HG03108 (cell line): ENCODE results near the gene VPS37B.
"Not testable (repeated sequence)": the region's sequence is repeated elsewhere in the genome, so short reads cannot be mapped to it uniquely, and the experiment has no call there.

Experiments used
- ATAC-seq: cut with Tn5 transposase; IDR thresholded peaks from one replicate; pipeline ENCODE4 v1.9.1; 2021; ENCODE audit warnings: moderate library complexity; ENCODE audit not compliant: unreplicated experiment

Gene VPS37B

DNA sequence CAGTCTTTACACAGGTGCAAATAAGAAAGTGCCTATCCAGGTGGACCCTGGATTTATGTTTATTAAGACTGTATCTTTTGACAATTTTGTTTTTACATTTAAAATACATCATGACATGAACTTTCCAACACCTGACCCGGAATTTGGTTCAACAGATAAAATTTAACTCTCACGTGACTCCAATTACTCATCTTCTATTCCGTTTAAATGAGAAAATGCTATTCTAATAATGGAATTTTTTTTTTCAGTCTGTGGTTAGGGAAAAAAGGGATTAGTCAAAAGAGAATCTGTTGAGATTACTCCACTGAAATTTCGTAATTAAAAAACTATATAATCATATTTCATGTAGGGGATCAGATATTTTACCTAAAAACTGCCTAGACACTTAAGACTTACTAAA lies 11.1 kb downstream of the VPS37B start:
- ATAC-seq = no peak

GRCh38 chr12:122884091-122884826 lies 11.7 kb downstream of the VPS37B start:
- ATAC-seq = no peak

DNA sequence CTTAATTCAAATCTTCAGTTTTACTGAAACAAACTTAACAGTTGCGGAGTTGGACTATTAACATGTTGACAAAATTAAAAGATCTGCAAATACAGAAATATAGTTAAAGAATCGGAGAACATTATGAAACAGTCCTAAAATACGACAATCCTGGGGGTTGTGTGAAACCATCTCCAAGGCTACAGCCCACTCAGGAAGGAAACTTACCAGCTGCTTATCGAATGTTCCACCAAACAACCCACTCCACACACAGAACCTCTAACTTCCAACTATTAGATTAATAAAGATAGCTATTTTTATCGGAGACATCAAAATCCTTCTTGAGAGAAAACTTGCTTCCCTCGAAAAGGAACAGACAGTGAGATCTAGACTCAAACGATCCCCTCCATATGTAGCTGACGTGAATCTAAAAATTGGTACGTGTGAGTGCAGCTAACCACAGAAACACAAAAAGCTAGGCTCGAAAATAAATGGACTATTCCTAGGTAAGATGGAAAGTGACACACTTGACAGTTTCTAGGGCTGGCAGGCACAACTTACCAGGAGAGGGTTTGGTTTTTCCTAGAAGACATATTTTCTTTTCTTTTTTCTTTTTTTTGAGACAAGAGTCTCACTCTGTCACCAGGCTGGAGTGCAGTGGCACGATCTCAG lies 12.9 kb downstream of the VPS37B start:
- ATAC-seq = no peak

DNA sequence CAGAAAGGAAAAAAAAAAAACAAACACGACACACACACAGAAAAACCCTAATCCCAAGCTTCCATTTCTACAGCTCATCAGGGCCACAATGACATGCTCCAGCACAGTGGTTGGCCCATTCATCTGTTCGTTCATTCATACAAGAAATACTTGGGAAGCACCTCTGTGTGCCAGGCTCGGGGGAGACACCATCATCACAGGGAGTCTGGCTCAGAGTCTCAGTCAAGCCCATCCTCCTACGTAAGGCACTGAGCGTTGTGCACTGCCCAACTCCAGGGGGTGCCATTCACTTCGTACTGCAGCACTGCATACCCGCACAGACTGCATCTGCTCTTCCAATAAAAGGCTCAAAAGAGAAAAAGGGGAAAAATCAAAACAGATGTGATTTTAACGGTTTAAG lies 15.3 kb downstream of the VPS37B start:
- ATAC-seq = no peak

DNA sequence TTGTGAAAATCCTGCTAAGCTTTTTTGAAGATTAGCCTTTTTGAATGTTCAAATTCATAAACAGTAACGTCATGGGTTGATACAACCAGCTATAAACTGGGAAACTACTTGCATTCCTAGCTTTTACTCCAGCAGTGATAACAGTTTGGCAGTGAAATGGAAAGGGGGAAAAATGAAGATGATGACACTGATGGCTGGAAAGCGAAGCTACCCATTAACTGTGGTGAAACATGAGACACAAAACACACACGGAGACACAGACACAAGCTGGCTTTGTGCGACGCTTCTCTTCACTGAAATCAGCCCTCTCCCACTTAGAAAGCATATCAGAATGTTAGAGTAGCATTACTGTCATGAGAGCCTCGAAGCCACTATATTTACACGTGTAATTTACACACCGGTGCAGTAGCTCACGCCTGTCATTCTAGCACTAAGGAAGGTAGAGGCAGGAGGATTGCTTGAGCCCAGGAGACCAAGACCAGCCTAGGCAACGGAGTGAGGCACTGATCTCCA lies 15.7 kb downstream of the VPS37B start:
- no peak for ATAC-seq

DNA sequence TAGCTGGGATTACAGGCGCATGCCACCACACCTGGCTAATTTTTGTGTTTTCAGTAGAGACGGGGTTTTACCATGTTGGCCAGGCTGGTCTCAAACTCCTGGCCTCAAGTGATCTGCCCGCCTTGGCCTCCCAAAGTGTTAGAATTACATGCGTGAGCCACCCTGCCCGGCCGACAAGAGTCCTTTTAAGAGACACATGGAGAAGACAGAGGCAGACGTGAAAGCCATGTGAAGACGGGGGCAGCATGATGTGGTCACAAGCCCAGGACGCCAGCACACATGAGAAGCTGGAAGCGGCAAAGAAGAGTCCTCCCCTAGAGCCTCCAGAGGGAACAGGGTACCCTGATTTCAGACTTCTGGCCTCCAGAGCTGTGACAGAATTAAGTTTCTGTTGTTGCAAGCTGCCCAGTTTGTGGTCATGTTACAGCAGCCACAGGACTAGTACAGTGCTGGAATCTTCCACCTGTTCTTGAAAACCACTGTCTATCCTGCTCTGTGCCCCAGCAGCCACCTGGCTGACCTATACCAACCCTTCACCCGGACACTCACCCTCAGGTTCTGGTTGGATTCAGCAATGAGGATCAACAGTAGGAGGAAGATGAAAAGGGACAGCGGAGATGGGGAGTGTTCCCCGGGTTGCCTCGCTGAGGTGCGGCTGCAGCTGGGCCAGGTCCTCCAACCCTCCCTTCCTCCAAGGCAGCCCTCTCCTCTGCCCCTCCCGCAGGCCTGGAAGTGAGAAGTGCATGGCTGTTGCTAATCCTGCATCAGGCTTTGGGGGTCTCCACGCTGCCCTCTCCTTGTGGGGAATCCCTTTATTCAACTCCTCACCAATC lies 16.9 kb downstream of the VPS37B start:
- no peak for ATAC-seq

DNA sequence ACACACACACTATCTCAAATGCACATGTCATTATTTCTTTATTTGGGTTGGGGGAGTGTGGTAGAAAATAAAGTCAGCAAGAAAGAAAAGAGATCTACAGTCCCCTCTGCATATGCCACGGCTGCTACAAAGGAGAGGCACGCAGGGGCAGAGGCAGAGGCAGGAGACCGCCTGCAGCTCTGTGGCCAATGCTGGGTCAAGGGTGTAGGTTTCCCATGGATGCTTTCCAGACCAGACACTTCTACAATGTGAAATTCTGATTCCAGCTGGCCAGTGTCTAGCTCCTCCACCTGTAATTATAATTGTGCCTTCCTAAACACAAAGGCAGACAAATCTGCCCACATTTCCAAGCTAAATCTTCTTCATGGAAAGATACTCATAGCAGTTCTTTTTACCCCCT lies 19.2 kb downstream of the VPS37B start:
- ATAC-seq = no peak

DNA sequence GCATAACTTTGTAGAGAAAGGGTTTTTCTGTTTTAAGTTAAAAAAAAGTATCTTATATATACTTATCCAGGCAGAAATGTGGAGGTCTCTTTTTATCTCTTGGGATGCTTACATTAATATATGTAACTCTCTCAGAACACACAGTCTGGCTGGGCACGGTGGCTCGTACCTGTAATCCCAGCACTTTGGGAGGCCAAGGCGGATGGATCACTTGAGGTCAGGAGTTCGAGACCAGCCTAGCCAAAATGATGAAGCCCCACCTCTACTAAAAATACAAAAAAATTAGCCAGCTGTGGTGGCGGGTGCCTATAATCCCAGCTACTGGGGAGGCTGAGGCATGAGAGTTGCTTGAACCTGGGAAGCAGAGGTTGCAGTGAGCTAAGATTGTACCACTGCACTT lies 19.6 kb downstream of the VPS37B start:
- not testable (repeated sequence) for ATAC-seq

GRCh38 chr12:122875590-122876220 lies 20.2 kb downstream of the VPS37B start:
- ATAC-seq = peak; percentile 59

- no peak for ATAC-seq
Measured at GRCh38 chr12:122874081-122874480, 21.8 kb downstream of the VPS37B start.

DNA sequence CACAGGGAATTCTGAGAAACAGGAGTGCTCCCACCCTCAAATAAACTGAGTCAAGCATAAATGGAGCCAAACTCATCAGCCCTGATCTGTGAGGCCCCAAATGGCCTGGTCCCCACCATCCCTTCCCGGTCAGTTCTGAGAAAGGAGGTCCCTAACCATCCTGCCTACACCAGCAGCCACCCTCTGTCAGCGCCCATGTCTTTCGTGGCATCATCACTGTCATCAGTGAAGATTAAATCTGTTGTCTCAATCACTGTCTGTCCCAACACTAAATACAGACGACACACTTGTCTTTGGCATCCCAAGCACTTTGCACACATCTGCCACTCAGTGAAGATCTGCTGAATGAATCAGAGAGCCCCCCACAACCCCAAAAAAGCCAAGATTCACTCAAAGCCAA lies 22.4 kb downstream of the VPS37B start:
- no peak for ATAC-seq

DNA sequence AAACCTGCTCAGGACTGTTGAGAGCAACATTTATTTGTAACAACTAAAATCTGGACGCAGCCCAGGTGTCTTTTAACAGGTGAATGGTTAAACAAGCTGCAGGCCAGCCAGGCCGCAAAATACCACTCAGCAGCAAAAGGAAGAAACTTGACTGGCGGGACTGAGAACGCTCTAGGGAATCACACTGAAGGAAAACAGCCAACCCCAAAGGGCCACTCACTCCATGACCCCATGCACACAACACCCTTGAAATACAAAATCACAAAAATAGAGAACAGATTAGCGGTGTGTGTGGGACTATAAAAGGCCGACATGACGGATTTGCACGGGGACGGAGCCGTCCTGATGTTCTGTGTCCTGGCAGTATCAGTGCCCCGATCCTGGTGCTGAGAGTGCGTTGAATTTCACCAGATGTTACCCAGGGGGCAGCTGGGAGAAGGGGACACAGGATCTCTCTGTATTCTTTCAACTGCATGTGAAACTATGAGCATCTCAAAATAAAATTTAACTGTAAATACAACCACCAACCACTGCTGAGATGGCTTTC lies 23.0 kb downstream of the VPS37B start:
- no peak for ATAC-seq

- ATAC-seq = peak; percentile 29
Measured at GRCh38 chr12:122871851-122872780, 23.8 kb downstream of the VPS37B start.

GRCh38 chr12:122870867-122871664 lies 24.9 kb downstream of the VPS37B start:
- ATAC-seq = no peak

DNA sequence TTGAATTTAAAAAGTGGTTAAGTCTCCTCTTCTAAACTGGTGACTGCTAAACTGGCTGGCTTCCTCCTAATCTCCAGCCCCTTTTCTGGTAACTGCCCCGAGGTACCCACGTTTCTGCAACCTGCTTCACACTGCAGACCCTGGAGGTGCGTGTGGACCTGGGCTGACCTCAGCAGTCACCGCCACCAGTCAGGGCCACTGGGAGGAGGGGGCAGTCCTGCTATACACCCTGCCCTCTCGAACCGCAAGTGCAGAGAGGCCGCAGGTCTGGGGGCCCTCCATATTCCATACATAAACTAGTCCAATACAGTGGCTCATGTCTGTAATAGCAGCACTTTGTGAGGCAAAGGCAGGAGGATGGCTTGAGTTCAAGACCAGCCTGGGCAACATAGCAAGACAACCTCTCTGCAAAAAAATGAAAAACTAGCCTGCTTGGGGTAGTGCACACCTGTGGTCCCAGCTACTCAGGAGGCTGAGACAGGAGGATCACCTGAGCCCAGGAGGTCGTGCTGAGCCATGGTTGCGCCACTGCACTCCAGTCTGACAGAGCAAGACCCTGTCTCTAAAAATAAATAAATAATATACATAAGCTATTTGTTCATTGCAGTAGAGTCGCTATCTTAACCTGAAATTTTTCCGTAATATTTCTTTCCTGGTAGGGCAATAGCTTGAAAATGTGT lies 25.6 kb downstream of the VPS37B start:
- no peak for ATAC-seq

DNA sequence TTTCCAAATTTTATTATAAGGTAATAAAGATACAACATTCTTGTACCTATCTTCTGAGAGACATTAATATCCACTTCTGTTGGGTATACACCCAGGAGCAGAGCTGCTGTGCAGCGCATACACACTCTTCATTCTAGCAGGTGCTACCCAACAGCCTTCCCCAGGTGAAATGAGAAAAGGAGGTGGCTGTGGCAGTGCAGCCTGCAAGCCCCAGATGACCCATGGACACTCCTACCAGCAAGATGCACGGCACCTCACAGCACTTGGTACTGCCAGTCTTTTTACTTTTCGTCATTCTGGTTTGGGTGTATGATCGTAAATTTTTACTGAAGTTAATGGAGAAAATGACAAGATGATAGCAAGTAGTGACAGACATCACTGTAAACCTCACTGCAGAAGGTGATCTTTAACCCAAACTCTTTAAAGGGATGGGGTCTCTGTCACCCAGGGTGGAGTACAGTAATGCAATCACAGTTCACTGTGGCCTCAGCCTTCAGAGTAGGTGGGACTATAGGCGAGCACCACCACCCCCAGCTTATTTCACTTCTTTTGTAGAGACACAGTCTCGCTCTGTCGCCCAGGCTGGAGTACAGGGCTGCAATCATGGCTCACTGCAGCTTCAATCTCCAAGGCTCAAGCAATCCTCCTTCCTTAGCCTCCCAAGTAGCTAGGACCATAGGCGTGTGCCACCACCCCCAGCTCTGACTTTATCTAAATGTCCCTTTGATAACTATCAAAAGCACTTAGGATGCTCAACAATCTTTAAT lies 26.5 kb downstream of the VPS37B start:
- no peak for ATAC-seq

DNA sequence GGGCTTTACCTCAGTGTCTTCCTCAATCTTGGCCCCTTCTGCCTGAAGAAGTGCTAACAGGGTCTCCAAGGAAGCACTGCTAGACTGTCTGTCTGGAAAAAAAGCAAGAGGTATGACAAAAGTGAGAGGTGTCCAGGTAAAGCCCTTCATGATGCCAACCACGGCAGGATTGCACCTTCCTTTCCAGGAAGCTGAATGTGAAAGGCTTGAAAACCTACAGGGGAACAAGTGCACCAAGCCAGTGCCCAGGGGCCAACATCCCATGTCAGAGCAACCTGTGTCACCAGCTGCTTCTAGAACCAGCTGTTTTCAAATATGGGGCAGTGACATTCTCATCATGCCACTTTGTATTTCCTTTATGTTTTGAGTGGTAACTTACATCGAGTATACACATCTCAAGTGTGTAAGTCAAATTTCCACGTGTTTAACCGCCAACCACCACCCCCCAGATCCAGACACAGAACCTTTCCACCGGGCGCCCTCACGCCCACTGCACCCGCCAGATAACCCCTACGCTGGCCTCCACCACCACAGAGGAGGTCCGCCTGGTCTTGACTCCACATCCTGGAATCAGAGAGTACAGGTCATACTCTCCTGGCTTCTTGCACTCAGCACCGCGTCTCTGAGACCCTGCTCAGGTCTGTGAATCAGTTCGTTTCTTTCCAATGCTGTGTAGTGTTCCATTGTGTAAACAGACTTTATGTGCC lies 27.3 kb downstream of the VPS37B start:
- no peak for ATAC-seq
